Measurements from ENCODE around the gene TRIM69.
A peak's percentile ranks its signal among the peaks of the same experiment; 100 is the strongest.

TRIM69 gene

DNA sequence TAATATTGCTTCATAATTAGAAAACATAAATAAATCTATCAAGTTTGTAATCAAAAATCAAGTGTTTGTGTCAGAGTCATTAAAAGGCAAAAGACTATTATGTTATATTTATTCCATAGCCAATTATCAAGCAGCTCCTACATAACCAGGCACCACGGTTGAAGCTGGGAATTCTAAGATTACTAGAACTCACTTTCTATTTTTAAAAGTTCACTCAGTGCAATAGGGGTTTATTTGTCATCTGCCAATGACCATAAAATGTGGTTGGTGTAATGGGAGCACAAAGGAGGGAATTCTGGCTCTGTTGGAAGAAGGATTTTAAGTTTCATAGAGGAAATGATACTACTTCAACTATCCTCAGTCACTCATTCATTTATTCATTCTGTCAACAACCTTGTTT is 57.7 kb downstream of the TRIM69 start:
- DNase-seq (ENCODE audit: insufficient read length, low spot score), result no peak
- no peak for TF ChIP-seq POLR2A (IDR thresholded peaks at IDR 0.05; ENCODE audit: low read depth, low read length)
- no peak for FAIRE-seq

DNA sequence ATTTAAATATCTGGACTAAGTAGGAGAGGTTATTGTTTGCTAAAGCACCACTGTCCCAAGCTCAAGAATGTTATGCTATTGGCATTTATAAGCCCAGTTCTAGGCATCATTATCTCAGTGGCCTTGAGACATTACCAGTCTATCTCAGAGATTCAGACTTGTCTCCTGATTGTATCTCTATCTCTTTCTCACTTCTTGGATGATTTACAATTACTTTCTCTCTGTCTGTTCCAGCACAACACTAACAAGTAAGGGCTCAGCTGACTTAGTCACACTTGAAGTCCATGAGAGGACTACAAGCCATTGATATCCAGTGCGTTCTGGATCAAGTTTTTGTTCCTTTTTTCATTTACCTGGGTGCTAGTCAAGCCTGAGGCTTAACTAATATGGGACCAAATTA is 60.2 kb downstream of the TRIM69 start:
- no peak for DNase-seq (ENCODE audit: insufficient read length, low spot score)
- FAIRE-seq, result no peak
- TF ChIP-seq POLR2A (IDR thresholded peaks at IDR 0.05; ENCODE audit: low read depth, low read length), result no peak

DNA sequence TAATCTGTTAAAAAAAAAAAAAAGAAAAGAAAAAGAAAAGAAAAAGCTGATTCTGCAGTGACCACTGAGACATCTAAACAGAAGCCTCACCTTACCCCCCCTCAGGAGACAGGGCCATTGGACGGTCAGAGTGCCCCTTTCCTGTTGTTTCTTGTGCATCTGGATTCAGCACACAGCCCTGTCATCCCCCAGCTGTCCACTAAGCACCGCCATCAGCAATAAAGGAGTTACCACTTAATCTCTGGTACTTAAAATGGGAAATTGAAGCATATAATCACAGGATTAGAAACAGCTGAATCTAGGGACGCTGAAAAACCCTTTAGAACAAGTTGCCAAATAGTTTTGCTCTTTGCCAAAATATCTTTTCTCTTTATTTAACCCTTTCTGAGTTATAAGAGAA is 62.5 kb downstream of the TRIM69 start:
- FAIRE-seq (peak; percentile 6), DNase-seq (ENCODE audit: insufficient read length, low spot score) (no peak)
- no peak for TF ChIP-seq POLR2A (IDR thresholded peaks at IDR 0.05; ENCODE audit: low read depth, low read length)

DNA sequence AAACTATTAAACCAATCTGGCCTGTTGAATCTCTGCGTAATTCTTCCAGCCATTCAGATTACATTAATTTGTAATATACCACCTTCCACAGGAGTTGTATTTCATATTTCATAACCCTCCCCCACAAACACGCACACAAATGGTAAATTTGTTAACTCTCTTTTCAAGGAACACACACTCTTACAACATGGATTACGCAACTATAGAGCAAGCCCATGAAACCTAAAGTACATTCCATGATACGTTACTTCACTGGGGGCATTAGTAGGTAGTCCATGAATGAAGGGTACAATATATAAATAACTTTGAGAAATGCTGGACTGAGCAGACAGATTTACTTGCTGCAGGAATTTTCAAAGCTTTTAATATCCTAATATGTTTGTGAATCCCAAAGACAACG is 65.0 kb downstream of the TRIM69 start:
- FAIRE-seq (no peak), DNase-seq (ENCODE audit: insufficient read length, low spot score) (no peak)
- no peak for TF ChIP-seq POLR2A (IDR thresholded peaks at IDR 0.05; ENCODE audit: low read depth, low read length)

DNA sequence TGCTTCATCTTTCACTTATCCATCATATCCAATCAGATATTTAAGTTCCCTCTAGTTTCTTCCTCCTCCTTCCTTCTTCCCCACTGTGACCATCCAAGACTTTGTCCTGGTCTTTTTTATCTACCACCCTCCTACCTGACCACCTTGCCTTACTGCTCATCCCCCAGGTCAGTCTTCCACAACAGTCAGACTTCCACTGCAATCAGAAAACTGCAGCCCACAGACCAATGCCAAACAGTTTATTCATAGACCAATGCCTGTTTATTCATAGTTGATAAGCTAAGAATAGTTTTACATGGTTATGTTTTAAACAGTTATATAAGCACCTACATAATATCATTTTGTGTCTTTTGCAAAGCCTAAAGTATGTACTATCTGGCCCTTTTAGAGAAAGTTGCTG is 65.5 kb downstream of the TRIM69 start:
- DNase-seq (ENCODE audit: insufficient read length, low spot score) (no peak), FAIRE-seq (no peak)
- TF ChIP-seq POLR2A (IDR thresholded peaks at IDR 0.05; ENCODE audit: low read depth, low read length), result no peak

DNA sequence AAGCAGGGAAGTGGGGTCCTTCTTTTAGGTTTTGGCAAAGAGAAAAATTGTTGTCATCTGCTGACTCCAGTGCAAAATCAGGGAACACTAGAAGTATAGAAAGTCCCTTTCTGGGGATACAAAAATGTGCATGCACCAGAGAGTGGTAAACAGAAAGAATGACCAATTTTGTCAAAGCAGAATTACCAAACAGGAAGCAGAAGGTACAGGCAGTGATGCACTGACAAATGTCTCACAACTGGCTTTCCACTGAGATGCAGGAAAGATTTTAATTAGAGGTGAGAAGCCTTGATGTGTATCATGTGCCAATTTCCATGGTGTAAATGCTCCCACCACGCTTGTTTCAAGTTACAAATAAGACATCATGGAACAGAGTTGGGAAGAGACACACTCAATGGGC is 66.0 kb downstream of the TRIM69 start:
- DNase-seq (ENCODE audit: insufficient read length, low spot score), result no peak
- FAIRE-seq, result no peak
- TF ChIP-seq POLR2A (IDR thresholded peaks at IDR 0.05; ENCODE audit: low read depth, low read length), result no peak

DNA sequence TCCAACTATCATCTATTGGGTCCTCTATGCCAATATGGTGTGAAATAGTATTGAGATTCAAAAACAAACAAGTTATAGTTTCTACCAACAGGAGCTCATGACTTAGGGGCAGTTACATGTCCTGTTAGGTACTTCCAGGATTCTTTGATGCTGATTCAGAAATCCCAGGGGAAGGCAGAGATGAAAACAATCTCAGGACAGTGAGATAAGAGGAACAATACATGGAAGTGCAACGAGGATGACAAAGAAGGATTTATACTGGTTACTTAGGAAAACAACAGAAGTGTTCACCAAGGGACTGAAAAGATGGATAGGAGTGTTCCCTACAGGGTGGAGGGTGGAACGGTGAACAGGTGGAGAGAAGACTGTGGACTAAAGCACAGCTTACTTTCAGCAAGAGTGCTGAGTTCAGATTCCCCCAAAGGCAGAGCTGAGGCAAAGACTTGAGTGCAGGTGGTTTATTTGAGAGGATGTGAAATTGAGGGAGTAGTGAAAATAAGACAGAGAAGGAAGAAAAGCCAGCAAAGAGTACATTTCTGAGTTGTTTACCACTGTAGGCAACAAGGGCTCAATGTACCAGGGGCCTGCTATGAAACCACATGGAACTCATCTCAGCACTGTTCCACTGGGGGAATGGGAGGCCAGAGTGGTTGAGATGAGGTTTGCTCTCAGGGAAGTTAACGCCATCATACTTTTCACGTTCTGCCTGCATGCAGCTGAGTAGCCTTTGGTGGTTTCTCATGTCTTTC is 68.1 kb downstream of the TRIM69 start:
- DNase-seq (ENCODE audit: insufficient read length, low spot score) (no peak), FAIRE-seq (no peak)
- TF ChIP-seq POLR2A (IDR thresholded peaks at IDR 0.05; ENCODE audit: low read depth, low read length), result no peak

DNA sequence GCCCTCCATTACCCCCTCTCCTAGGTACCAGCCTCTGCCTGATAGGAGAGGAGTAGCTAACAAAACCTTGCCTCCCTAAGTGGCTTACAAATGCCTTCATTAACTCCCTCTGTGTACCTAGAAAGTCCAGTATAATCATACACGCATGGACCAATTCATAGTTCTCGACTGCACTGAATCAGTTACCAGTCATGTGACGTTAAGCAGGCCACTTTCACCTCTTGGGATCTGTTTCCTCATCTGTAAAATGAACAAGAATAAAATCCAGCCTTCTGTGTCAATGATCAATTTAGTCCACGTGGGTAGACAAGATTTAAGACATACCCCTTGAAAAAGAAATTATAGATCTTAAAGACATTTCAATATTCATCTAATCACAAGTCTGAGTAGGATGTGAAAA is 72.2 kb downstream of the TRIM69 start:
- TF ChIP-seq POLR2A (IDR thresholded peaks at IDR 0.05; ENCODE audit: low read depth, low read length), result no peak
- DNase-seq (ENCODE audit: insufficient read length, low spot score) (no peak), FAIRE-seq (no peak)

DNA sequence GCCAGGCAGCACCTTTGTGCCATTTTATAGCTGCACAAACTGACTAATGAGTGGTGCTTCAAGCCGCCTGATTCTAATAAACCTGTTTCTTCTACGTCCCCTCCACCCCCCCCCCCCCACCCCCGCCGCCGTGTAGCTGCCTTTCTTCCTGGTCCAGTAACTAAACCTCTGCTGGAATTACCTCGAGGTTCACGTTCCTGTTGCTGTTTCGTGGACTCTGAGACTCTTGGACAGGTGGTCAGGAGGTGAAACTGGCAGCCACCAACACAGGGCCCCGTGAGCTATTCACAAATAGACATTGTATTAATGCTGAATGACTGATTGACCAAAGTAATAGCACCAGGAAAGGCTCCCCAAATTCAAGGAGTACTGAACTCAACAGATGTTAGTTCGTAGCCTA is 73.9 kb downstream of the TRIM69 start:
- no peak for TF ChIP-seq POLR2A (IDR thresholded peaks at IDR 0.05; ENCODE audit: low read depth, low read length)
- no peak for FAIRE-seq
- no peak for DNase-seq (ENCODE audit: insufficient read length, low spot score)

DNA sequence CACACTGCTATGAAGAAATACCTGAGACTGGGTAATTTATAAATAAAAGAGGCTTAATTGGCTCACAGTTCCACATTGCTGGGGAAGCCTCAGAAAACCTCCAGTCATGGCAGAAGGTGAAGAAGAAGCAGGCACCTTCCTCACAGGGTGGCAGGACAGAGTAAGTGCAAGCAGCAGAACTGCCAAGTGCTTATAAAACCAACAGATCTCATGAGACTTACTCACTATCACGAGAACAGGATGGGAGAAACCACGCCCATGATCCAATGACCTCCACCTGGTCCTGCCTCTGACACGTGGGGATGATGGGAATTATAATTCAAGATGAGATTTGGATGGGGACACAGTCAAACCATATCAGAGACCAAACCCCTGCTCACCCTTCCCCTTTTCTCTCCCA is 75.0 kb downstream of the TRIM69 start:
- no peak for DNase-seq (ENCODE audit: insufficient read length, low spot score)
- FAIRE-seq, result no peak
- TF ChIP-seq POLR2A (IDR thresholded peaks at IDR 0.05; ENCODE audit: low read depth, low read length), result no peak

DNA sequence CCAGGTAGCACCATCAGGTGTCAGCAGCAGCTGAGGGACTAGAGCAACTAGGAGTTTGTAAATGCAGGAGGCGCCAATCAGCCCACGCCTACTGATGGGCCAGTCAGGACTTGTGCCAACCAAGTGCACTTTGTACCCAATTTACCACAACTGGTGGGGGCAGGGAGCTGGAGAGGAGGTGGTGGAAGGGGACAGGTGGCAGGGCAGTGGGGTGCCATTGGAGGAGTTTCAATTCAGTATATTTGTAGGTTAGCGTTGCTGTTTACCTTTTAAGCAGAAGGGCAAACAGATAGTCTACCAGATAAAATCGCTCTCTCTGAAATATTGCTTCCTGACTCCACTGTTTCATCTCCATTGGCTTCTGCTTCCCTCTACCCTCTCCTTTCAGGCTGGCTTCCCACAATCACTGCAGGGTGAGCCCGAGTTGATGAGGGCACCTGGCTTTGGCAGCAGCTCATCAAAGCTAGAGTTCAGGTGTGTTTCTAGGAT is 75.7 kb downstream of the TRIM69 start:
- DNase-seq (ENCODE audit: insufficient read length, low spot score) (no peak), FAIRE-seq (no peak)
- no peak for TF ChIP-seq POLR2A (IDR thresholded peaks at IDR 0.05; ENCODE audit: low read depth, low read length)

DNA sequence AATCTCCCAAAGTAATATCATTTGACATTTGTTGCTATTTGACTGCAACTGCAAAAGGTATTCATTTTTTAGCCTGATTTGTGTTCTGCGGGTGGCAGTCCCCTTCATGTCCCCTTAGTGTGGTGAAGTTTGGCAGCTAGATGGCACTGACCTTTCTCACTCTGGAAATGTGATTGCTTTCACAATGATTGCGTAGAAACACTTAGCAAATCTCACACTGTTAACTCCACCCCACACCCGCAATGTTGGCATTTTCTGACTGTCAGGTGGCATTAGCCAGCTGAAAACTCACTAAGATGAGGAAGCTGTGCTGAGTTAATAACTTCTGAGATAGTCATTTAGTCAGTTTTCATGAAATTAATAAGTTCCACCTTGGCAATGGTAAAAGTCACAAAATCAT is 76.9 kb downstream of the TRIM69 start:
- TF ChIP-seq POLR2A (IDR thresholded peaks at IDR 0.05; ENCODE audit: low read depth, low read length), result no peak
- FAIRE-seq, result no peak
- DNase-seq (ENCODE audit: insufficient read length, low spot score), result no peak
